Activated naive CD4-positive, alpha-beta T cell (primary cell): ENCODE measurements around the gene RETREG3.
A peak's percentile ranks its signal among the peaks of the same experiment; 100 is the strongest.
"Not testable (repeated sequence)": the region's sequence is repeated elsewhere in the genome, so short reads cannot be mapped to it uniquely, and the experiment has no call there.

ENCODE experiments used
- DNase-seq, 4 experiments: peaks; one replicate each; lab custom pipeline; 2025; lab: John Stamatoyannopoulos, UW

Gene RETREG3

GRCh38 chr17:42609182-42609813 is at the start of gene RETREG3, which contains the start of gene TUBG1:
Gene RETREG3, minus strand, starts transcription at chr17:42609374. Its CDS starts 50 bp downstream, at chr17:42609324.
Gene TUBG1, plus strand, starts transcription at chr17:42609683. Its CDS starts 55 bp downstream, at chr17:42609738.
- DNase-seq: peak; percentile 96 to 99 (median 98)

GRCh38 chr17:42657824-42658588 is 48.8 kb upstream of the RETREG3 start:
- DNase-seq: no peak

GRCh38 chr17:42655528-42655927 is 46.4 kb upstream of the RETREG3 start:
- DNase-seq: no peak

GRCh38 chr17:42653179-42654124 is 44.3 kb upstream of the RETREG3 start:
- DNase-seq: no peak

GRCh38 chr17:42651392-42651791 is 42.2 kb upstream of the RETREG3 start:
- no peak for DNase-seq

GRCh38 chr17:42647778-42648177 is 38.6 kb upstream of the RETREG3 start:
- DNase-seq: no peak

GRCh38 chr17:42642336-42642735 is 33.2 kb upstream of the RETREG3 start:
- DNase-seq: no peak

GRCh38 chr17:42640121-42640520 is 30.9 kb upstream of the RETREG3 start:
- DNase-seq: no peak

GRCh38 chr17:42639525-42640113 is 30.4 kb upstream of the RETREG3 start:
- DNase-seq: no peak

- no peak for DNase-seq
These were observed 23.8 kb upstream of the RETREG3 start for GRCh38 chr17:42632949-42633444.

GRCh38 chr17:42629411-42630009 is 20.3 kb upstream of the RETREG3 start:
- DNase-seq: no peak

GRCh38 chr17:42627032-42627764 is 18.0 kb upstream of the RETREG3 start:
- DNase-seq: not testable (repeated sequence)

- no peak for DNase-seq
These were observed 14.8 kb upstream of the RETREG3 start for GRCh38 chr17:42623732-42624596.

- DNase-seq: no peak
These were observed 14.1 kb upstream of the RETREG3 start for GRCh38 chr17:42623271-42623670.

GRCh38 chr17:42621987-42622386 is 12.8 kb upstream of the RETREG3 start:
- DNase-seq: not testable (repeated sequence)

- DNase-seq: no peak
These were observed 9.4 kb upstream of the RETREG3 start for GRCh38 chr17:42618442-42619150.

GRCh38 chr17:42617956-42618431 is 8.8 kb upstream of the RETREG3 start:
- DNase-seq: no peak

- DNase-seq: no peak
These were observed 4.6 kb upstream of the RETREG3 start for GRCh38 chr17:42613699-42614295.
